Natural killer cell (primary cell): ENCODE measurements around the gene KPNA5. TPM values are rescaled to one million over a fixed set of nuclear protein-coding genes. Genes with fewer than 3 reads are reported as not detected.
"Not testable (repeated sequence)": the region's sequence is repeated elsewhere in the genome, so short reads cannot be mapped to it uniquely, and the experiment has no call there.

Experiments
- ATAC-seq, 3 donors: fragments of 150-1000 bp in 2 of 3; fragments of 200-7000 bp in 1 of 3; cut with Tn5 transposase; 1 replicate in 1 of 3; 2 replicates in 2 of 3; pipeline ENCODE4 v1.10.0; 2021; ENCODE audit warnings: mild to moderate bottlenecking in 2 of 3, moderate library complexity in 2 of 3
- DNase-seq, 2 donors: peaks; one replicate each; pipeline versions ENCODE4 v3.0.0 to v3.0.0-alpha.2; 2013 to 2021; ENCODE audit warnings: mixed read lengths in 1 of 2
- H3K27ac ChIP-seq: one replicate; pipeline ENCODE4 v1.5.1; 2013; ENCODE audit warnings: mild to moderate bottlenecking, low read length
- H3K27me3 ChIP-seq: one replicate; pipeline ENCODE4 v1.6.1; 2013; ENCODE audit warnings: low read length; ENCODE audit not compliant: control insufficient read depth, insufficient read depth
- H3K36me3 ChIP-seq: one replicate; pipeline ENCODE4 v1.6.1; 2013; ENCODE audit warnings: low read length; ENCODE audit not compliant: control insufficient read depth, insufficient read depth
- H3K4me1 ChIP-seq: one replicate; pipeline ENCODE4 v1.6.1; 2013; ENCODE audit warnings: low read length; ENCODE audit not compliant: control insufficient read depth, insufficient read depth
- H3K4me3 ChIP-seq: one replicate; pipeline ENCODE4 v1.5.1; 2013; ENCODE audit warnings: low read length
- H3K9me3 ChIP-seq: one replicate; pipeline ENCODE4 v1.6.1; 2013; ENCODE audit warnings: low read length; ENCODE audit not compliant: control insufficient read depth, insufficient read depth
- H3K27ac Mint-ChIP-seq, 2 donors: one replicate each; pipeline ENCODE4 v1.8.0; 2022; ENCODE audit warnings: mild to moderate bottlenecking in 2 of 2, mixed read lengths in 2 of 2, moderate library complexity in 1 of 2
- H3K27me3 Mint-ChIP-seq, 2 donors: one replicate each; pipeline ENCODE4 v1.8.0; 2022; ENCODE audit warnings: low read depth in 2 of 2, mixed read lengths in 2 of 2
- H3K36me3 Mint-ChIP-seq: one replicate; pipeline ENCODE4 v1.8.0; 2022; ENCODE audit warnings: mixed read lengths
- H3K4me1 Mint-ChIP-seq, 2 donors: one replicate each; pipeline ENCODE4 v1.8.0; 2022; ENCODE audit warnings: mixed read lengths in 2 of 2
- H3K4me3 Mint-ChIP-seq: one replicate; pipeline ENCODE4 v1.8.0; 2022; ENCODE audit warnings: mild to moderate bottlenecking, moderate library complexity, mixed read lengths
- H3K9me3 Mint-ChIP-seq, 2 donors: one replicate each; pipeline ENCODE4 v1.8.0; 2022; ENCODE audit warnings: mixed read lengths in 2 of 2
- CTCF ChIP-seq: fragments of 200-600 bp; IDR thresholded peaks from one replicate; pipeline ENCODE4 v1.8.0; 2022; ENCODE audit warnings: antibody characterized with exemption
- WGBS: methylation state at CpG from one replicate; pipeline ENCODE4 v1.1.7; 2013; ENCODE audit warnings: missing lambda C conversion rate; ENCODE audit not compliant: insufficient coverage; 5-methylcytosine and 5-hydroxymethylcytosine counted together
- intact Hi-C: fragments of 100-400 bp; cut with micrococcal nuclease; formaldehyde crosslinking; loops from one replicate; pipeline ENCODE4 v1.14.2; 2022
- total RNA-seq, 4 donors: library from RNA; stranded (reverse); fragments of 120-200 nt in 1 of 4; gene quantifications; one replicate each; pipeline versions ENCODE4 v1.2.3 to v1.2.4, GENCODE V29; 2013 to 2022

The KPNA5 gene
- total RNA-seq, 3 donors from 2014 or later (not counting 1 experiment from before 2014, with no cell fraction given), result 28.6 to 31.4 (median 29.1) TPM

- Mint-ChIP-seq H3K27me3 (no peaks in the 10 kb centered on the region), H3K36me3 (no peaks in the 10 kb centered on the region), H3K4me3 (no peak overlapping the region), H3K9me3 (no peaks in the 10 kb centered on the region), H3K27ac (peak overlapping the region; percentile 73 to 81), H3K4me1 (peaks cover 23 to 30% of the 10 kb centered on the region in 2 donors)
- Histone ChIP-seq H3K4me3 (no peak overlapping the region), H3K27me3 (no peaks in the 10 kb centered on the region), H3K36me3 (peaks cover 17% of the 10 kb centered on the region), H3K4me1 (peaks cover 4% of the 10 kb centered on the region), H3K27ac (no peak overlapping the region), H3K9me3 (no peaks in the 10 kb centered on the region)
- peak in 1 of 2 donors; percentile 45 for DNase-seq
- TF ChIP-seq CTCF, result no peak
- WGBS, result 37% methylated on average over 2 of the region's 2 CpGs
- ATAC-seq, result peak; percentile 84 to 97 (median 87)
- intact Hi-C loops, result loop anchor here (1.0 kb wide), 1 partner anchor 14 kb away; the partner anchor contains the start of gene KPNA5
Observed at GRCh38 chr6:116695401-116695800, 14.4 kb downstream of the KPNA5 start.

- no peak for TF ChIP-seq CTCF
- no peaks in the 10 kb centered on the region for H3K9me3 ChIP-seq
- Mint-ChIP-seq H3K27me3 (no peaks in the 10 kb centered on the region), H3K27ac (peak overlapping the region; percentile 0 to 65), H3K9me3 (no peaks in the 10 kb centered on the region), H3K36me3 (no peaks in the 10 kb centered on the region), H3K4me1 (peaks cover 23 to 30% of the 10 kb centered on the region in 2 donors), H3K4me3 (no peak overlapping the region)
- peaks cover 24% of the 10 kb centered on the region for H3K36me3 ChIP-seq
- ATAC-seq, result no peak
- DNase-seq, result no peak
- H3K4me3 ChIP-seq, result no peak overlapping the region
- no peak overlapping the region for H3K27ac ChIP-seq
- intact Hi-C loops, result no loop called here
- H3K27me3 ChIP-seq, result no peaks in the 10 kb centered on the region
- peaks cover 4% of the 10 kb centered on the region for H3K4me1 ChIP-seq
Observed at GRCh38 chr6:116697480-116697879, 16.5 kb downstream of the KPNA5 start.

- H3K27ac ChIP-seq, ATAC-seq, H3K4me1 Mint-ChIP-seq, H3K9me3 Mint-ChIP-seq, DNase-seq, H3K27me3 Mint-ChIP-seq, H3K4me3 Mint-ChIP-seq, H3K27ac Mint-ChIP-seq, intact Hi-C loops, H3K4me1 ChIP-seq, H3K9me3 ChIP-seq, H3K36me3 Mint-ChIP-seq, H3K4me3 ChIP-seq, H3K27me3 ChIP-seq: not testable (repeated sequence)
- WGBS, result 100% methylated on average over 1 of the region's 1 CpG
- H3K36me3 ChIP-seq, result peaks cover 51% of the 10 kb centered on the region
Observed at GRCh38 chr6:116703888-116704287, 22.9 kb downstream of the KPNA5 start.

GRCh38 chr6:116705917-116706316 lies 24.9 kb downstream of the KPNA5 start:
- H3K27ac Mint-ChIP-seq, result no peak overlapping the region
- Histone ChIP-seq H3K9me3 (no peaks in the 10 kb centered on the region), H3K4me3 (no peak overlapping the region), H3K36me3 (peaks cover 34% of the 10 kb centered on the region), H3K4me1 (no peaks in the 10 kb centered on the region), H3K27ac (no peak overlapping the region), H3K27me3 (no peaks in the 10 kb centered on the region)
- no peak for ATAC-seq
- no peak for TF ChIP-seq CTCF
- intact Hi-C loops, result no loop called here
- H3K27me3 Mint-ChIP-seq, result no peaks in the 10 kb centered on the region
- WGBS, result no CpG with 5 or more reads among the region's 1 CpG
- H3K4me3 Mint-ChIP-seq, result no peak overlapping the region
- peaks cover 5 to 6% of the 10 kb centered on the region in 2 donors for H3K4me1 Mint-ChIP-seq
- DNase-seq, result no peak
- no peaks in the 10 kb centered on the region for H3K9me3 Mint-ChIP-seq
- peaks cover 5% of the 10 kb centered on the region for H3K36me3 Mint-ChIP-seq
